ENCODE results near the gene MAU2. TPM values are rescaled to one million over a fixed set of nuclear protein-coding genes. Genes with fewer than 3 reads are reported as not detected.

The MAU2 gene
- total RNA-seq, 2 donors from 2014 or later = 52.5 to 106 TPM

- Histone ChIP-seq H3K27me3 (replicated peaks; ENCODE audit: insufficient read depth) (no peaks in the 10 kb centered on the region), H3K9me3 (no peaks in the 10 kb centered on the region), H3K4me3 (peak overlapping the region in 1 of 2 donors; percentile 82), H3K4me1 (replicated peaks) (peaks cover 10% of the 10 kb centered on the region), H3K36me3 (no peaks in the 10 kb centered on the region), H3K27ac (no peak overlapping the region)
- no peak for DNase-seq (ENCODE audit: low spot score)
- TF ChIP-seq POLR2A (IDR thresholded peaks at IDR 0.05) (no peak), CTCF (IDR thresholded peaks at IDR 0.05) (no peak), POLR2AphosphoS5 (IDR thresholded peaks at IDR 0.05) (no peak)
- 76% methylated on average over 13 of the region's 13 CpGs for WGBS
- intact Hi-C loops (cut with DNase I) = no loop called here
Measured at GRCh38 chr19:19384486-19384885, 63.9 kb downstream of the MAU2 start.

- Histone ChIP-seq H3K9me3 (no peaks in the 10 kb centered on the region), H3K4me3 (peak overlapping the region; percentile 81 to 82), H3K4me1 (replicated peaks) (peaks cover 10% of the 10 kb centered on the region), H3K27ac (peak overlapping the region; percentile 58 to 71), H3K27me3 (replicated peaks; ENCODE audit: insufficient read depth) (no peaks in the 10 kb centered on the region), H3K36me3 (no peaks in the 10 kb centered on the region)
- intact Hi-C loops (cut with DNase I) = loop anchor here (1.0 kb wide), 1 partner anchor 20 kb away; the partner anchor contains the start of gene GATAD2A
- DNase-seq (ENCODE audit: low spot score) = peak; percentile 100
- under 1% methylated on average over 40 of the region's 75 CpGs for WGBS
- TF ChIP-seq POLR2AphosphoS5 (IDR thresholded peaks at IDR 0.05) (peak; percentile 96), CTCF (IDR thresholded peaks at IDR 0.05) (peak in 3 of 4 experiments; percentile 9 to 52 (median 40)), POLR2A (IDR thresholded peaks at IDR 0.05) (peak; percentile 45)
Measured at GRCh38 chr19:19385131-19385895, 64.7 kb downstream of the MAU2 start.

GRCh38 chr19:19385896-19386869 lies 65.6 kb downstream of the MAU2 start:
- H3K4me3 ChIP-seq = peak overlapping the region; percentile 81 to 82
- intact Hi-C loops (cut with DNase I) = loop anchor here (1.0 kb wide), 1 partner anchor 19 kb away; the partner anchor contains the start of gene GATAD2A
- H3K9me3 ChIP-seq = no peaks in the 10 kb centered on the region
- WGBS = 2% methylated on average over 51 of the region's 75 CpGs
- H3K27ac ChIP-seq = peak overlapping the region; percentile 58 to 71
- H3K27me3 ChIP-seq (replicated peaks; ENCODE audit: insufficient read depth) = no peaks in the 10 kb centered on the region
- TF ChIP-seq CTCF (IDR thresholded peaks at IDR 0.05) = peak in 1 of 4 experiments; percentile 6
- TF ChIP-seq POLR2A (IDR thresholded peaks at IDR 0.05) = no peak
- DNase-seq (ENCODE audit: low spot score) = peak; percentile 26
- H3K36me3 ChIP-seq = no peaks in the 10 kb centered on the region
- peaks cover 2% of the 10 kb centered on the region for H3K4me1 ChIP-seq (replicated peaks)

GRCh38 chr19:19387108-19387507 lies 66.5 kb downstream of the MAU2 start:
- H3K4me1 ChIP-seq (replicated peaks) = peaks cover 2% of the 10 kb centered on the region
- intact Hi-C loops (cut with DNase I) = no loop called here
- no peaks in the 10 kb centered on the region for H3K36me3 ChIP-seq
- TF ChIP-seq CTCF (IDR thresholded peaks at IDR 0.05) (no peak), POLR2AphosphoS5 (IDR thresholded peaks at IDR 0.05) (no peak), POLR2A (IDR thresholded peaks at IDR 0.05) (no peak)
- peak overlapping the region in 1 of 2 donors; percentile 82 for H3K4me3 ChIP-seq
- 85% methylated on average over 5 of the region's 5 CpGs for WGBS
- no peaks in the 10 kb centered on the region for H3K27me3 ChIP-seq (replicated peaks; ENCODE audit: insufficient read depth)
- no peak overlapping the region for H3K27ac ChIP-seq
- no peak for DNase-seq (ENCODE audit: low spot score)
- no peaks in the 10 kb centered on the region for H3K9me3 ChIP-seq

All from prostate gland (tissue), 2 donors.